Measurements from ENCODE around the gene WDR64.

The WDR64 gene
- total RNA-seq: 0.56 reads per million

GRCh38 chr1:241652012-241652411 is at the start of gene WDR64:
Gene WDR64, plus strand, starts transcription at chr1:241652281. Its CDS starts 204 bp downstream, at chr1:241652485.
- DNase-seq: no peak

- no peak for DNase-seq
Observed at GRCh38 chr1:241603731-241604245, 48.3 kb upstream of the WDR64 start.

GRCh38 chr1:241605146-241605805 is 46.8 kb upstream of the WDR64 start:
- no peak for DNase-seq

GRCh38 chr1:241606544-241606943 is 45.5 kb upstream of the WDR64 start:
- no peak for DNase-seq

- DNase-seq: no peak
Observed at GRCh38 chr1:241607497-241607896, 44.6 kb upstream of the WDR64 start.

- DNase-seq: no peak
Observed at GRCh38 chr1:241608379-241609033, 43.6 kb upstream of the WDR64 start.

- DNase-seq: no peak
Observed at GRCh38 chr1:241610056-241610815, 41.8 kb upstream of the WDR64 start.

- DNase-seq: no peak
Observed at GRCh38 chr1:241611063-241611462, 41.0 kb upstream of the WDR64 start.

GRCh38 chr1:241611736-241612135 is 40.3 kb upstream of the WDR64 start:
- DNase-seq: no peak

- DNase-seq: no peak
Observed at GRCh38 chr1:241612533-241613477, 39.3 kb upstream of the WDR64 start.

GRCh38 chr1:241614144-241614543 is 37.9 kb upstream of the WDR64 start:
- no peak for DNase-seq

GRCh38 chr1:241614572-241614971 is 37.5 kb upstream of the WDR64 start:
- DNase-seq: no peak

- no peak for DNase-seq
Observed at GRCh38 chr1:241615043-241615974, 36.8 kb upstream of the WDR64 start.

- DNase-seq: no peak
Observed at GRCh38 chr1:241617426-241617825, 34.7 kb upstream of the WDR64 start.

- no peak for DNase-seq
Observed at GRCh38 chr1:241622669-241623068, 29.4 kb upstream of the WDR64 start.

GRCh38 chr1:241624935-241625334 is 27.1 kb upstream of the WDR64 start:
- no peak for DNase-seq

GRCh38 chr1:241627453-241628259 is 24.4 kb upstream of the WDR64 start:
- DNase-seq: peak; percentile 36

- DNase-seq: no peak
Observed at GRCh38 chr1:241630005-241630404, 22.1 kb upstream of the WDR64 start.

GRCh38 chr1:241630476-241630875 is 21.6 kb upstream of the WDR64 start:
- DNase-seq: no peak

GRCh38 chr1:241630899-241631298 is 21.2 kb upstream of the WDR64 start:
- DNase-seq: no peak

Data from effector CD4-positive, alpha-beta T cell (primary cell).